ENCODE measurements around the gene ZNF581.

ZNF581 gene

GRCh38 chr19:55643003-55643886 is at the start of gene ZNF581:
TSS of gene ZNF581 (plus strand) at chr19:55643649. CDS start at chr19:55644572, 923 bp downstream.
- Histone ChIP-seq H3K27me3 (ENCODE audit: control insufficient read depth, insufficient read depth, low read length) (no peaks in the 10 kb centered on the region), H3K9ac (ENCODE audit: low read length) (peak within 1 kb of the TSS; percentile 78), H3K4me1 (ENCODE audit: control insufficient read depth, insufficient read depth, low read length) (peaks cover 48% of the 10 kb centered on the region), H3K36me3 (ENCODE audit: control insufficient read depth, insufficient read depth, low read length) (no peaks in the 10 kb centered on the region), H3K4me3 (ENCODE audit: low read length) (peak within 1 kb of the TSS; percentile 63), H3K9me3 (ENCODE audit: control insufficient read depth, low read length) (no peaks in the 10 kb centered on the region)

- no peak overlapping the region for H3K4me3 ChIP-seq (ENCODE audit: low read length)
- H3K27me3 ChIP-seq (ENCODE audit: control insufficient read depth, insufficient read depth, low read length), result no peaks in the 10 kb centered on the region
- H3K4me1 ChIP-seq (ENCODE audit: control insufficient read depth, insufficient read depth, low read length), result no peaks in the 10 kb centered on the region
- no peaks in the 10 kb centered on the region for H3K36me3 ChIP-seq (ENCODE audit: control insufficient read depth, insufficient read depth, low read length)
- H3K9me3 ChIP-seq (ENCODE audit: control insufficient read depth, low read length), result no peaks in the 10 kb centered on the region
- no peak overlapping the region for H3K9ac ChIP-seq (ENCODE audit: low read length)
These were observed 48.4 kb upstream of the ZNF581 start for GRCh38 chr19:55594996-55595545.

GRCh38 chr19:55596304-55596703 is 47.1 kb upstream of the ZNF581 start:
- H3K9me3 ChIP-seq (ENCODE audit: control insufficient read depth, low read length), result no peaks in the 10 kb centered on the region
- H3K36me3 ChIP-seq (ENCODE audit: control insufficient read depth, insufficient read depth, low read length), result no peaks in the 10 kb centered on the region
- no peaks in the 10 kb centered on the region for H3K27me3 ChIP-seq (ENCODE audit: control insufficient read depth, insufficient read depth, low read length)
- no peak overlapping the region for H3K4me3 ChIP-seq (ENCODE audit: low read length)
- peaks cover 8% of the 10 kb centered on the region for H3K4me1 ChIP-seq (ENCODE audit: control insufficient read depth, insufficient read depth, low read length)
- H3K9ac ChIP-seq (ENCODE audit: low read length), result no peak overlapping the region

GRCh38 chr19:55597501-55597921 is 45.9 kb upstream of the ZNF581 start:
- Histone ChIP-seq H3K36me3 (ENCODE audit: control insufficient read depth, insufficient read depth, low read length) (no peaks in the 10 kb centered on the region), H3K9ac (ENCODE audit: low read length) (no peak overlapping the region), H3K9me3 (ENCODE audit: control insufficient read depth, low read length) (no peaks in the 10 kb centered on the region), H3K27me3 (ENCODE audit: control insufficient read depth, insufficient read depth, low read length) (no peaks in the 10 kb centered on the region), H3K4me1 (ENCODE audit: control insufficient read depth, insufficient read depth, low read length) (peaks cover 10% of the 10 kb centered on the region), H3K4me3 (ENCODE audit: low read length) (no peak overlapping the region)

- Histone ChIP-seq H3K4me1 (ENCODE audit: control insufficient read depth, insufficient read depth, low read length) (peaks cover 10% of the 10 kb centered on the region), H3K4me3 (ENCODE audit: low read length) (no peak overlapping the region), H3K9me3 (ENCODE audit: control insufficient read depth, low read length) (no peaks in the 10 kb centered on the region), H3K27me3 (ENCODE audit: control insufficient read depth, insufficient read depth, low read length) (no peaks in the 10 kb centered on the region), H3K9ac (ENCODE audit: low read length) (no peak overlapping the region), H3K36me3 (ENCODE audit: control insufficient read depth, insufficient read depth, low read length) (no peaks in the 10 kb centered on the region)
These were observed 45.4 kb upstream of the ZNF581 start for GRCh38 chr19:55598034-55598433.

GRCh38 chr19:55598719-55599467 is 44.6 kb upstream of the ZNF581 start:
- no peaks in the 10 kb centered on the region for H3K36me3 ChIP-seq (ENCODE audit: control insufficient read depth, insufficient read depth, low read length)
- H3K27me3 ChIP-seq (ENCODE audit: control insufficient read depth, insufficient read depth, low read length), result no peaks in the 10 kb centered on the region
- peaks cover 16% of the 10 kb centered on the region for H3K4me1 ChIP-seq (ENCODE audit: control insufficient read depth, insufficient read depth, low read length)
- no peaks in the 10 kb centered on the region for H3K9me3 ChIP-seq (ENCODE audit: control insufficient read depth, low read length)
- peak overlapping the region; percentile 91 for H3K9ac ChIP-seq (ENCODE audit: low read length)
- H3K4me3 ChIP-seq (ENCODE audit: low read length), result peak overlapping the region; percentile 100

GRCh38 chr19:55599468-55599841 is 44.0 kb upstream of the ZNF581 start, which contains the start of gene FIZ1:
TSS of gene FIZ1 (minus strand) at chr19:55599517. CDS start at chr19:55597865, 1,652 bp downstream.
- Histone ChIP-seq H3K36me3 (ENCODE audit: control insufficient read depth, insufficient read depth, low read length) (no peaks in the 10 kb centered on the region), H3K27me3 (ENCODE audit: control insufficient read depth, insufficient read depth, low read length) (no peaks in the 10 kb centered on the region), H3K9ac (ENCODE audit: low read length) (peak within 1 kb of the TSS; percentile 91), H3K9me3 (ENCODE audit: control insufficient read depth, low read length) (no peaks in the 10 kb centered on the region), H3K4me3 (ENCODE audit: low read length) (peak within 1 kb of the TSS; percentile 100), H3K4me1 (ENCODE audit: control insufficient read depth, insufficient read depth, low read length) (peaks cover 17% of the 10 kb centered on the region)

- H3K36me3 ChIP-seq (ENCODE audit: control insufficient read depth, insufficient read depth, low read length), result no peaks in the 10 kb centered on the region
These were observed 43.4 kb upstream of the ZNF581 start, which contains the start of gene ZNF524 for GRCh38 chr19:55599842-55600661. TSS of gene ZNF524 (plus strand) at chr19:55600288. CDS start at chr19:55602113, 1,825 bp downstream.

GRCh38 chr19:55600662-55601028 is 42.8 kb upstream of the ZNF581 start:
- Histone ChIP-seq H3K4me1 (ENCODE audit: control insufficient read depth, insufficient read depth, low read length) (peaks cover 17% of the 10 kb centered on the region), H3K9me3 (ENCODE audit: control insufficient read depth, low read length) (no peaks in the 10 kb centered on the region), H3K27me3 (ENCODE audit: control insufficient read depth, insufficient read depth, low read length) (no peaks in the 10 kb centered on the region), H3K4me3 (ENCODE audit: low read length) (peak overlapping the region; percentile 40), H3K9ac (ENCODE audit: low read length) (peak overlapping the region; percentile 74), H3K36me3 (ENCODE audit: control insufficient read depth, insufficient read depth, low read length) (no peaks in the 10 kb centered on the region)

More at GRCh38 chr19:55599842-55600661, 43.4 kb upstream of the ZNF581 start, which contains the start of gene ZNF524:
- no peaks in the 10 kb centered on the region for H3K9me3 ChIP-seq (ENCODE audit: control insufficient read depth, low read length)
- no peaks in the 10 kb centered on the region for H3K27me3 ChIP-seq (ENCODE audit: control insufficient read depth, insufficient read depth, low read length)
- H3K9ac ChIP-seq (ENCODE audit: low read length), result peak within 1 kb of the TSS; percentile 91
- H3K4me1 ChIP-seq (ENCODE audit: control insufficient read depth, insufficient read depth, low read length), result peaks cover 17% of the 10 kb centered on the region
- H3K4me3 ChIP-seq (ENCODE audit: low read length), result peak within 1 kb of the TSS; percentile 100

GRCh38 chr19:55601084-55601483 is 42.4 kb upstream of the ZNF581 start:
- Histone ChIP-seq H3K4me1 (ENCODE audit: control insufficient read depth, insufficient read depth, low read length) (peaks cover 17% of the 10 kb centered on the region), H3K4me3 (ENCODE audit: low read length) (peak overlapping the region; percentile 40), H3K9ac (ENCODE audit: low read length) (peak overlapping the region; percentile 74), H3K36me3 (ENCODE audit: control insufficient read depth, insufficient read depth, low read length) (no peaks in the 10 kb centered on the region), H3K9me3 (ENCODE audit: control insufficient read depth, low read length) (no peaks in the 10 kb centered on the region), H3K27me3 (ENCODE audit: control insufficient read depth, insufficient read depth, low read length) (no peaks in the 10 kb centered on the region)
